NCI-H446 treated with DMSO at 0.1 percent for 48 hours (cell line): ENCODE data around the gene TMC1.
"Not testable (repeated sequence)": the region's sequence is repeated elsewhere in the genome, so short reads cannot be mapped to it uniquely, and the experiment has no call there.

Experiments used
- DNase-seq: peaks from one replicate; lab custom pipeline; 2025; lab: John Stamatoyannopoulos, UW

The TMC1 gene

GRCh38 chr9:72772661-72773060, 251.3 kb downstream of the TMC1 start:
- DNase-seq: no peak

DNA sequence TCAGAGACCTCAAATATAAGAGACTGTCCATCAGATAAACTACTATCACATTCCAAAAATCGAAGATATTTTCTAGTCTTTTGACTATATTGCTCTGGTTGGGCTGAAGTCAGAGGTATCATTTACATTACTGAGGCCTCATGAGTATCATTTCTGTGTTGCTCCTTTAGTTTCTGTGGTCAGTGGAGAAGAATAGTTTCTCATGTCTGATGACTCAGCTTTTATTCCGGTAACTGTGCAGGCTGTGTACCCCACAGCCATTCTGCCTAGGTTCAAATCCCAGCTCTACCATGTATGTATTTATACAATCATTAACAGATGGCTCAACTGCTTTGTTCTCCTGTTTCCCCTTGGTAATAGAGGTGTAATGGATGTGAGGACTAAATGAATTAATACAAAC, 252.2 kb downstream of the TMC1 start:
- DNase-seq: no peak

GRCh38 chr9:72775570-72775969, 254.2 kb downstream of the TMC1 start:
- no peak for DNase-seq

DNA sequence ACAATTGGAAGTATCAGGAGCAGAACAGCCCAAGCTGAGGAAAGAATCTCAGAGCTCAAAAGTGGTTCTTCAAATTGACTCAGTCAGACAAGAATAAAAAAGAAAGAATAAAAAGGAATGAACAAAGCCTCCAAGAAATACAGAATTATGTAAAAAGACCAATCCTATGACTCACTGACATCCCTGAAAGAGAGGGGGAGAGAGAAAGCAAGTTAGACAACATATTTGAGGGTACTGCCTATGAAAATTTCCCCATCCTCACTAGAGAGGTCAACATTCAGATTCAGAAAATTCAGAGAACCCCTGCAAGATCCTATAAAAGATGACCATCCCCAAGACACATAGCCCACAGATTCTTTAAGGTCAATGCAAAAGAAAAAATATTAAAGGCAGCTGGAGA, 258.2 kb downstream of the TMC1 start:
- no peak for DNase-seq

DNA sequence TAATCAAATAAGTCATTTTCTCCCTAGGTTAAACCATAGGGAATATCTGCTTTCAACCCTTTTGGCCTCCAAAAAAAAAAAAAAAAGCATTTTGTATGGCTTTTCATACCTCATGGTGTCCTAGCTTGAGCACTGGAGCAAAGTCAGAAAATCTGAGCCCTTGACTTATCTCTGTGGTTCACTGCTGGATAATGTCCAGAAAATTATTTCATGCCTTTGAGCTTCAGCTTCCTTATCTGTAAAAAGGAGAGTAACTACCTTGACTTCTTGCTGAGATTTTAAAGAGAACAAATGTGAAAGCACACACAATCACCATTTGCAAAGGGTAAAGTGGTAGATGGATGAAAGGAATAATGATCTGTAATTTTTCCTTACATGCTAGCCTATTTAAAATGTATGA, 265.5 kb downstream of the TMC1 start:
- DNase-seq: no peak

- no peak for DNase-seq
Observed at GRCh38 chr9:72788966-72789735, 267.7 kb downstream of the TMC1 start.

GRCh38 chr9:72789885-72790284, 268.5 kb downstream of the TMC1 start:
- no peak for DNase-seq

DNA sequence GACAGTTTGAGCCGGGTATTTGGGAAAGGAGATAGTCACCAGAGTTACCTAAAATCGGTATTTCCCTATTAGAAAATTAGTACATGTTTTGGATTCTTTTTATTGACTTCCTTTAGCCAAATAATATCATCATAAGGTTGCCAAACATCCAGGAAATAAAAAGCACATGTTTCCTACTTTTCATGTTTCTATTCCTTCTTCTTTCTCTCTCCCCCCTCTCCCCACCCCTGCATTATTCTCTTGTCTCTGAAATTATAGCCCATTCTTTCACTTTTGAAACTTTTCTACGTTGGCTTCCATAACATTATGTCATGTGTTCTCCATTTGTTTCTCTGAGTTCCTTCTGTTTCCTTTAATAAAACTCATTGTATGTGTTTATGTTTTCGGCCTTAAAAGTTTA, 269.6 kb downstream of the TMC1 start:
- DNase-seq: no peak

DNA sequence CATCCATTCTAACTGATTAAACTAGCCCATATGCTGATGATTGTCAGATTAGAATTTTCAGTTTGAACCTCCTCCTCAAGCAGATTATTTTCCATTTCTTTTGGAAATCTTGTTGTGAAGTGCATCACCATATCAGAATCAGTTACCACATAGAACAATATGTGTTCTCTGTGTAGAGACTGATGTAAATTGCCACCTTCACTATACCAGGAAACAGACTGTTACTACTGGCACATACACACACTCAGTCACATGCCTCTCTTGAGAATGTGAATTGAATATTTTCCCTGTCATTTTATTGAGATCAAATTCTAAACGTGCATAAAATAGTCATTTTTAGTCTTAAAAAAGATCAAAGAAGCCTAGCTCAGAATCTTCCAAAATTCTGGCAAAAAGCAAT, 270.0 kb downstream of the TMC1 start:
- DNase-seq: no peak

GRCh38 chr9:72794946-72795345, 273.5 kb downstream of the TMC1 start:
- no peak for DNase-seq

DNA sequence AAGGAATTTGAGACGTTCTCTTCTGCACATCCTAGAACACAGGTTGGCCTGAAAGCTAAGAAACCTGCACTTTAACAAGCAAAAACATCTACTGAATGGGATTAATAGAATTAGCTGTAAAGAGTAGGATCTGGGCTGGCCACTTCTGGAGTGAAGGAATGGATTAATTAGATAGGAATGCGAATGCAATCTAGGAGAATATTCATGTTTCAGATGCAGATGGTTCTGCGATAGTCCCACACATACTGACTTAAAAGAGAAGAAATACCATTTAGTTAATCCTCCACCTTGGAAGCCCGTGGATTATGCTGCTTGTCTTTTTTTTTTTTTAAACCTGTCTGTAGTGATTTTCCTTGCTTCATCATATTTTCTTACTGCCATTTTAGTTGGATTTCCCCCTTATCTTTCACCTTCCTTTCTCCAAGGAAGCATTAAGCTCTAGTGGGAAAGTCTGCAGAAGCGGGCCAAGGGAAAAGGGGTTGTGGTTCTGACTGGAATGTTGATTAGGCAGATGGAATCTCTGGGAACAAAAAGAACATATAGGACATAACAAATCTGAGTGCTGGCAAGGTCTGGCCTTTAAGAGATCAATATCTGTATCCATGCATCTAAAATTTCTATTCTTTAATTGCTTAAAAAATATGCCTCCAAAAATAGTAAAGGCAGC, 279.1 kb downstream of the TMC1 start:
- DNase-seq: no peak

DNA sequence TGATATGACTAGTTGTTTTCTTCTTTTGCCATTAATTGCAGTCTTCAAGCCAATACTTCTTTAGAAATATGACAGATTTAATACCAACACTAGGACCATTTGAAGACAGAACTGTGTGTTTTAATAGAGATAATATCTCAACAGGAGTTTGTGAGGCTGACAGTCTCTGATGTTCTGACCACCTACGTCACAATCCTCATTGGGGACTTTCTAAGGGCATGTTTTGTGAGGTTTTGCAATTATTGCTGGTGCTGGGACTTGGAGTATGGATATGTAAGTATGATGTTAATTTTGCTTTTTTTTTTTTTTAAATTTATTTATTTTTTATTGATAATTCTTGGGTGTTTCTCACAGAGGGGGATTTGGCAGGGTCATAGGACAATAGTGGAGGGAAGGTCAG, 283.8 kb downstream of the TMC1 start:
- no peak for DNase-seq

GRCh38 chr9:72806313-72806809, 285.0 kb downstream of the TMC1 start:
- not testable (repeated sequence) for DNase-seq

DNA sequence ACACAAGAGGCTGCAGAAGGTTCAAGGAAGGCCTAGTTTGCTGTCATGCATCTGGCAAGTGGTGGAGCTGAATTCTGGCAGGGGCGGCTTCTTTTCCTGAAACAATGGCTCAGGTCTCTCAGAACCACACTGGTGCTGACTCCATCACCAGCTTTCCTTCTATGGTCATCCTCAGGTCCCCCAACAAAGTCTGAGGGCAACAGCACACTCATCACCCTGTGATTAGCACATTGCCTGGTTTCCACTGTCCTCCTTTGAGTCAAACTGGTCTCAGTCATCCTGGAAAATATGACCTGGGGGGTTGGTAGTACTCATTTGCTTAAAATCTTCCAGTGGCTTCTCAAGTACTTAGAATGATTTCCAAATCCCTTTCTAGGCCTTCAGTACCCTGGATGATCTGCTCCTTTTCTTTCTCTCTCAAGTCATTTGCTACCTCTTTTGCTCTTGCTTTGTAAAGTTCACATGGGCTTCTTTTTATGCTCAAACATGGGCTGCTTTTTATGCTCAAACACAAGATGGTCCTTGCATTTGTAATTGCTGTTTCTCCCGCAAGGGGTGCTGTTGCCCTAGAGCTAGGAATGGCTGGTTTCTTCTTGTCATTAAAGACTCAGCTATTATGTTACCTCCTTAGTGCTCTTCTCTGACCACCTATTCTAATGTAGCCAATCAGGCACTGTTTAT, 286.5 kb downstream of the TMC1 start:
- DNase-seq: no peak

GRCh38 chr9:72808446-72808768, 287.0 kb downstream of the TMC1 start:
- no peak for DNase-seq

GRCh38 chr9:72809586-72809985, 288.2 kb downstream of the TMC1 start:
- DNase-seq: no peak

DNA sequence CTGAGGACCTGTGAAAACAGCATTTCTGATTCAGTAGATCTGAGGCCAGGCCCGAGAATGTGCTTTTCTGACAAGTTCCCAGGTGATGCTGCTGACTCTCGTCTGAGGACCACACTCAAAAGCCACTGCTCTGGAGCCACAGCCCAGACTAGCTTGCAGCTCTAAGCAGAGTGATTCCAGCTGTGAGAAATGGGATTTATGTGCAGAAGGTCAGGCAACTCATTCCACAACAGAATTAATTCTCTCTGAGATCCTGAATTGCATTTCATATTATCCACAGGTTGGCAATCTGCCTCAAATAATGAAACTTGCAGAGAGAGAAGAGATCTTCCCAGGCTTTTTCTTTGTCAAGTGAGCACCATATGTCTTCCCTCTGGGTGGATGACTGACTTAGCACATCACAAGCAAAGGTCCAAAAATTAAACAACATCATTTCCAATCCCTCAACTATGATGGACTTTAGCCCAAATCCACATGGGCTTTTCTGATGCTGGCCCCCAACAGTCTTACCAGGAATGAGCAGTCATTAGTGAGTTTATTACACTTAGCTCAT, 291.2 kb downstream of the TMC1 start:
- DNase-seq: no peak

DNA sequence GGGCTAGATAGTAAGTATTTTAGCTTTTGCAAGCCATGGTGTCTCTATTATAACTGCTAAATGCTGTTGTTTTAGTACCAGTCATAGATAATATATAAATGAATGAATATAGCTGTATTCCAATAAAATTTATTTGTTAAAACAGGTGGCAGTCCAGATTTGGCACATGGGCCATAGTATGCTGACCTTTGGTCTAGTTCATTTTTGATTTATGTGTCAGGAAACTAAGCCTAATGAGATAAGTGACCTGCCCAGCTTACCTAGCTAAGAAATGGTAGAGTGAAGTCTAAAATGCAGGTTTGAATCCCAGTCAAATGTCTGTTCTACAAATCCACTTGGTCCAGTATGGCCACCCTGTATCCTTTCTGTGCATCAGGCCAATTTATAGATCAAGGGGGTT, 292.1 kb downstream of the TMC1 start:
- no peak for DNase-seq

- DNase-seq: no peak
Observed at GRCh38 chr9:72814083-72814597, 292.7 kb downstream of the TMC1 start.

DNA sequence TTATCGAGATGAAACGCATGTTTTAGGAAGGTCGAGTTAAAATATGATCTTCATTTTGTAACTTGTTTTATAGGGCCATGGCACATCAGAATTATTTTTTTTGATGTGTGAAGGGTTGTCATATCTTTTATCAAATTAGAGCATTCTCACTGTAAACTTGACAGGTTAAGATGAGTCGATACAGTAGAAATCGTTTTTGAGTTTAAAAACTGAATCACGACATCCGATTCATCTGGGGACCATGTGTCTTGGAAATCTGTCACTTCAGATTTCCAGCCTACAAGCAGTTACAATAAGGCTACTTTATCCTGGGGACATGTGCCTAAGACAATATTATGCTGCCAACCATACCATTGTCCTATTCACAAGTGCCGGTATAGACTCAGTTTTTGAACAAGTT, 295.3 kb downstream of the TMC1 start:
- DNase-seq: no peak

GRCh38 chr9:72817413-72817812, 296.0 kb downstream of the TMC1 start:
- no peak for DNase-seq

DNA sequence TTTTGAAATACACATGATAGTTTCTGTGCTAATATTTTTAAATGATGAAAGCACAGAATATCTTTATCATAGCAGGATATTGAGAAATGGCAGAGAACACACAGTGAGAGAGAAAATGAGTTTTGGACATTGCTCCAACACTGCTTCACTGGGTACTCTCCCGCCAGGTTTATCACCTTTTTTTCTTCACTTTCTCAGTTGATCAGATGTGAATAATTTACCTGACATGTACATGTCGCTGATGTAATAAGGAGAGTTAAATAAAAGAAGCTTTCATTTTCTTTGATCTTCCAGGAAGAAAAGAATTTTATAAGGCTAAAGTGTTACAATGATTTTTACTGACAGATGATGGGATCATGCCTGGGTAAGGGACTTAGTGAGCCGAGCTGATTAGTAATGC, 297.0 kb downstream of the TMC1 start:
- DNase-seq: no peak

DNA sequence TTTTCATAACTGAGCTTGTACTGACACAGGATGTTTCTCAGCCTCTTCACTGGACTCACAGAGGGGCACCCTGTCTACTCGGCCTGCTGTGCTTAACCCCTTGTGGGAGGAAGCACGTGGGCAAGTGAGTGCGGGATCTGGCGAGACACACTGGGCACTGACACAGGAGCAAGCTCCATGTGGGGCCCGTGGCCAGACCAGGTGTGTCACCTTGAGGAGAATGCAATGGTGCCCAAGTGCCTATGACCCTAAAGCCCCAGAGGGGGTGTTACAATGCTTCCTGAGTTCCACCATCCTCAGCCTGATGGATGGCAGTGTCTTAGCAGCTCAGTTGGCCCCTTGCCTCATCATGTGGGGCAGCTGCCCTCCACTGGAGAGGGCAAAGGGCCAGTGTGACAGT, 302.6 kb downstream of the TMC1 start:
- no peak for DNase-seq
